Stimulated activated CD8-positive, alpha-beta memory T cell treated with anti-CD3 and anti-CD28 coated beads, Interleukin-12 subunit alpha, Interleukin-12 subunit beta, amount 100 ng/mL, for 4 hours (primary cell): ENCODE measurements around the gene ALDH1L1.

Experiments
- DNase-seq: peaks from one replicate; pipeline ENCODE4 v3.0.0-alpha.2; 2020; ENCODE audit warnings: low read depth

Gene ALDH1L1

GRCh38 chr3:126180477-126181397 lies at the start of gene ALDH1L1:
Gene ALDH1L1 (minus strand): TSS chr3:126180586. CDS start chr3:126160979, 19,607 bp downstream.
- no peak for DNase-seq

- DNase-seq, result no peak
These were observed 46.0 kb upstream of the ALDH1L1 start for GRCh38 chr3:126226374-126226773.

- no peak for DNase-seq
These were observed 36.0 kb upstream of the ALDH1L1 start for GRCh38 chr3:126216416-126216815.

- DNase-seq, result no peak
These were observed 33.1 kb upstream of the ALDH1L1 start for GRCh38 chr3:126213379-126214028.

GRCh38 chr3:126212620-126213378 lies 32.4 kb upstream of the ALDH1L1 start:
- no peak for DNase-seq

- no peak for DNase-seq
These were observed 31.8 kb upstream of the ALDH1L1 start for GRCh38 chr3:126212250-126212619.

GRCh38 chr3:126211569-126211968 lies 31.2 kb upstream of the ALDH1L1 start:
- DNase-seq, result no peak

GRCh38 chr3:126210606-126211005 lies 30.2 kb upstream of the ALDH1L1 start:
- no peak for DNase-seq

GRCh38 chr3:126209741-126210140 lies 29.4 kb upstream of the ALDH1L1 start:
- no peak for DNase-seq

- no peak for DNase-seq
These were observed 28.3 kb upstream of the ALDH1L1 start for GRCh38 chr3:126208606-126209256.

- DNase-seq, result no peak
These were observed 27.8 kb upstream of the ALDH1L1 start for GRCh38 chr3:126208182-126208581.

GRCh38 chr3:126207166-126207565 lies 26.8 kb upstream of the ALDH1L1 start:
- no peak for DNase-seq

- no peak for DNase-seq
These were observed 25.6 kb upstream of the ALDH1L1 start for GRCh38 chr3:126205717-126206655.

- DNase-seq, result no peak
These were observed 22.3 kb upstream of the ALDH1L1 start for GRCh38 chr3:126202680-126203079.

GRCh38 chr3:126202276-126202675 lies 21.9 kb upstream of the ALDH1L1 start:
- DNase-seq, result no peak

- DNase-seq, result no peak
These were observed 20.8 kb upstream of the ALDH1L1 start for GRCh38 chr3:126201168-126201567.

GRCh38 chr3:126200534-126200933 lies 20.1 kb upstream of the ALDH1L1 start:
- DNase-seq, result no peak

GRCh38 chr3:126199256-126199655 lies 18.9 kb upstream of the ALDH1L1 start:
- no peak for DNase-seq

GRCh38 chr3:126197854-126198584 lies 17.6 kb upstream of the ALDH1L1 start:
- no peak for DNase-seq

GRCh38 chr3:126197343-126197742 lies 17.0 kb upstream of the ALDH1L1 start:
- DNase-seq, result no peak
